NCI-H524 (cell line): ENCODE data around the gene LTO1.

Experiments used
- DNase-seq, 2 experiments: peaks; one replicate each; lab custom pipeline; 2025; lab: John Stamatoyannopoulos, UW

The LTO1 gene

GRCh38 chr11:69644962-69645675 lies 30.0 kb downstream of the LTO1 start:
- peak in 1 of 2 experiments; percentile 20 for DNase-seq

- peak in 1 of 2 experiments; percentile 51 for DNase-seq
Measured at GRCh38 chr11:69644071-69644961, 30.8 kb downstream of the LTO1 start.

- no peak for DNase-seq
Measured at GRCh38 chr11:69643646-69644045, 31.5 kb downstream of the LTO1 start.

- DNase-seq: peak; percentile 29 to 74
Measured at GRCh38 chr11:69642913-69643632, 32.1 kb downstream of the LTO1 start.

- DNase-seq: no peak
Measured at GRCh38 chr11:69642549-69642912, 32.6 kb downstream of the LTO1 start.

- peak in 1 of 2 experiments; percentile 52 for DNase-seq
Measured at GRCh38 chr11:69641681-69642548, 33.2 kb downstream of the LTO1 start.

GRCh38 chr11:69640995-69641581 lies 34.1 kb downstream of the LTO1 start, which contains the start of gene CCND1:
Gene CCND1 (plus strand): TSS chr11:69641156. CDS start chr11:69641314, 158 bp downstream.
- peak; percentile 54 to 89 for DNase-seq

- peak in 1 of 2 experiments; percentile 41 for DNase-seq
Measured at GRCh38 chr11:69640260-69640994, 34.7 kb downstream of the LTO1 start.

GRCh38 chr11:69639831-69640230 lies 35.3 kb downstream of the LTO1 start:
- peak in 1 of 2 experiments; percentile 30 for DNase-seq

GRCh38 chr11:69638941-69639681 lies 36.0 kb downstream of the LTO1 start:
- peak; percentile 93 for DNase-seq

GRCh38 chr11:69637941-69638871 lies 36.9 kb downstream of the LTO1 start:
- peak; percentile 53 to 73 for DNase-seq

- peak in 1 of 2 experiments; percentile 24 for DNase-seq
Measured at GRCh38 chr11:69637198-69637940, 37.8 kb downstream of the LTO1 start.

- DNase-seq: peak; percentile 58 to 82
Measured at GRCh38 chr11:69636512-69637197, 38.5 kb downstream of the LTO1 start.

- no peak for DNase-seq
Measured at GRCh38 chr11:69635804-69636511, 39.2 kb downstream of the LTO1 start.

- DNase-seq: no peak
Measured at GRCh38 chr11:69635195-69635594, 40.0 kb downstream of the LTO1 start.

- DNase-seq: no peak
Measured at GRCh38 chr11:69634590-69634989, 40.6 kb downstream of the LTO1 start.
